B cell (primary cell): ENCODE measurements around the gene AQP4. TPM values are rescaled to one million over a fixed set of nuclear protein-coding genes. Genes with fewer than 3 reads are reported as not detected.

ENCODE experiments used
- ATAC-seq: fragments of 200-7000 bp; cut with Tn5 transposase; one replicate; pipeline ENCODE4 v1.10.0; 2021; ENCODE audit warnings: low read depth, mild to moderate bottlenecking, moderate number of reproducible peaks, moderate library complexity
- CTCF ChIA-PET: fragments of 350-600 bp; sonication (Branson Sonifier 250); formaldehyde crosslinking; loops from one replicate; lab custom pipeline; 2021; ENCODE audit warnings: antibody characterized with exemption, inconsistent platforms; lab: Charles Lee
- POLR2A ChIA-PET: fragments of 350-600 bp; sonication (Branson Sonifier 250); formaldehyde crosslinking; loops from one replicate; lab custom pipeline; 2021; ENCODE audit warnings: antibody characterized with exemption; lab: Charles Lee
- DNase-seq: peaks from one replicate; pipeline ENCODE4 v3.0.0; 2013
- H2AFZ ChIP-seq: 2 replicates; pipeline ENCODE4 v1.6.1; 2012; ENCODE audit warnings: mild to moderate bottlenecking, low read depth, low read length; ENCODE audit not compliant: insufficient read depth, poor library complexity, severe bottlenecking
- H3K27ac ChIP-seq, 2 donors: 1 replicate in 1 of 2; 2 replicates in 1 of 2; pipeline ENCODE4 v1.5.1; 2012 to 2013; ENCODE audit warnings: low read length in 2 of 2, mild to moderate bottlenecking in 2 of 2, moderate library complexity in 1 of 2
- H3K27me3 ChIP-seq, 4 experiments: fragments of 200-600 bp in 1 of 4; sonication (generic) in 1 of 4; replicated peaks in 1 of 4; 1 replicate in 2 of 4; 2 replicates in 2 of 4; pipeline versions ENCODE4 v1.6.1 to v1.7.0; 2013 to 2016; ENCODE audit warnings: low read length in 3 of 4, mild to moderate bottlenecking in 2 of 4, mixed read lengths in 1 of 4, moderate library complexity in 1 of 4; ENCODE audit not compliant: insufficient read depth in 4 of 4, control insufficient read depth in 3 of 4; ENCODE audit errors: control extremely low read depth in 1 of 4
- H3K36me3 ChIP-seq, 2 experiments: replicated peaks in 1 of 2; 1 replicate in 1 of 2; 2 replicates in 1 of 2; pipeline versions ENCODE4 v1.6.1 to v1.7.1; 2013; ENCODE audit warnings: low read length in 1 of 2; ENCODE audit not compliant: insufficient read depth in 2 of 2, control insufficient read depth in 1 of 2; ENCODE audit errors: control extremely low read depth in 1 of 2, extremely low read depth in 1 of 2
- H3K4me1 ChIP-seq, 2 donors: fragments of 200-600 bp in 1 of 2; sonication (generic) in 1 of 2; 1 replicate in 1 of 2; 2 replicates in 1 of 2; pipeline versions ENCODE4 v1.5.1 to v1.6.1; 2013 to 2017; ENCODE audit warnings: low read length in 2 of 2; ENCODE audit not compliant: control insufficient read depth in 2 of 2, insufficient read depth in 2 of 2
- H3K4me2 ChIP-seq: replicated peaks from 2 replicates; pipeline ENCODE3; 2012; ENCODE audit warnings: mild to moderate bottlenecking, low read depth, low read length; ENCODE audit not compliant: poor library complexity, severe bottlenecking
- H3K4me3 ChIP-seq, 5 experiments: fragments of 200-600 bp in 1 of 5; sonication (generic) in 1 of 5; 1 replicate in 3 of 5; 2 replicates in 2 of 5; pipeline versions ENCODE4 v1.5.1 to v1.7.0; 2011 to 2016; ENCODE audit warnings: low read length in 4 of 5, mild to moderate bottlenecking in 4 of 5, low read depth in 2 of 5, control low read depth in 1 of 5, moderate library complexity in 1 of 5; ENCODE audit not compliant: insufficient read depth in 1 of 5; ENCODE audit errors: control extremely low read depth in 1 of 5, extremely low read depth in 1 of 5
- H3K79me2 ChIP-seq: fragments of 200-600 bp; sonication (generic); one replicate; pipeline ENCODE4 v1.6.0; 2016; ENCODE audit warnings: low read length; ENCODE audit not compliant: control insufficient read depth, insufficient read depth
- H3K9ac ChIP-seq: fragments of 200-600 bp; sonication (generic); 2 replicates; pipeline ENCODE4 v1.6.1; 2017; ENCODE audit warnings: mild to moderate bottlenecking, low read length, moderate library complexity
- H3K9me3 ChIP-seq, 3 donors: one replicate each; pipeline versions ENCODE4 v1.6.1 to v1.7.1; 2013; ENCODE audit warnings: low read length in 2 of 3; ENCODE audit not compliant: control insufficient read depth in 2 of 3, insufficient read depth in 1 of 3; ENCODE audit errors: control extremely low read depth in 1 of 3
- H4K20me1 ChIP-seq: 2 replicates; pipeline ENCODE4 v1.6.0; 2012; ENCODE audit warnings: mild to moderate bottlenecking, low read length; ENCODE audit not compliant: insufficient read depth, control insufficient read depth, poor library complexity, severe bottlenecking
- H3K27ac Mint-ChIP-seq: one replicate; pipeline ENCODE4 v1.8.0; 2021; ENCODE audit warnings: mixed read lengths
- H3K27me3 Mint-ChIP-seq: one replicate; pipeline ENCODE4 v1.8.0; 2021; ENCODE audit warnings: mixed read lengths
- H3K4me1 Mint-ChIP-seq: one replicate; pipeline ENCODE4 v1.8.0; 2021; ENCODE audit warnings: mixed read lengths
- H3K4me3 Mint-ChIP-seq: one replicate; pipeline ENCODE4 v1.8.0; 2021; ENCODE audit warnings: mixed read lengths
- H3K9me3 Mint-ChIP-seq: one replicate; pipeline ENCODE4 v1.8.0; 2022; ENCODE audit warnings: mixed read lengths; ENCODE audit not compliant: insufficient read depth
- CTCF ChIP-seq: fragments of 200-600 bp; IDR thresholded peaks from one replicate; pipeline ENCODE4 v1.8.0; 2022; ENCODE audit warnings: antibody characterized with exemption, mild to moderate bottlenecking
- EZH2 ChIP-seq: IDR thresholded peaks from 2 replicates; pipeline ENCODE4 v1.6.1; 2012; ENCODE audit warnings: borderline replicate concordance, low read depth, mild to moderate bottlenecking, moderate library complexity, low read length; ENCODE audit not compliant: insufficient read depth, poor library complexity, severe bottlenecking
- WGBS: methylation state at CpG from one replicate; pipeline ENCODE4 v1.1.5; 2013; ENCODE audit warnings: missing lambda C conversion rate; ENCODE audit not compliant: insufficient coverage; 5-methylcytosine and 5-hydroxymethylcytosine counted together
- intact Hi-C: fragments of 100-400 bp; cut with micrococcal nuclease; formaldehyde crosslinking; loops from one replicate; pipeline ENCODE4 v1.10.0; 2022
- polyA plus RNA-seq: library from polyadenylated mRNA; depleted of rRNA; stranded (reverse); fragments of >200 nt; gene quantifications from 2 replicates; pipeline ENCODE4 v1.2.3, GENCODE V29; 2012
- total RNA-seq, 2 donors: library from RNA; stranded (reverse); fragments of 120-200 nt in 1 of 2; gene quantifications; 1 replicate in 1 of 2; 2 replicates in 1 of 2; pipeline versions ENCODE4 v1.2.3 to v1.2.4, GENCODE V29; 2013 to 2022

AQP4 gene
- total and polyA plus RNA-seq, 2 donors (not counting 1 experiment from before 2014, with no cell fraction given): not detected

GRCh38 chr18:26812462-26812861 lies 53.0 kb downstream of the AQP4 start:
- intact Hi-C loops: loop anchor here (2.0 kb wide), 1 partner anchor 192 kb away; no protein-coding TSS in a partner anchor
- Histone ChIP-seq H3K4me1 (no peaks in the 10 kb centered on the region), H3K79me2 (no peaks in the 10 kb centered on the region), H3K36me3 (no peaks in the 10 kb centered on the region), H2AFZ (no peak overlapping the region), H3K27me3 (no peaks in the 10 kb centered on the region), H4K20me1 (no peaks in the 10 kb centered on the region), H3K27ac (no peak overlapping the region), H3K4me2 (no peak overlapping the region), H3K4me3 (no peak overlapping the region), H3K9me3 (peaks cover 0 to 5% (median 0%) of the 10 kb centered on the region in 3 donors), H3K9ac (no peak overlapping the region)
- H3K9me3 Mint-ChIP-seq: no peaks in the 10 kb centered on the region
- no peak for ATAC-seq
- no peak for TF ChIP-seq CTCF
- no peak for TF ChIP-seq EZH2
- no peaks in the 10 kb centered on the region for H3K4me1 Mint-ChIP-seq
- WGBS: no CpG with 5 or more reads among the region's 3 CpGs
- H3K4me3 Mint-ChIP-seq: no peak overlapping the region
- ChIA-PET POLR2A (no interaction called here), CTCF (no interaction called here)
- no peaks in the 10 kb centered on the region for H3K27me3 Mint-ChIP-seq
- H3K27ac Mint-ChIP-seq: no peak overlapping the region
- no peak for DNase-seq

GRCh38 chr18:26809346-26809745 lies 56.2 kb downstream of the AQP4 start:
- H3K27ac Mint-ChIP-seq: no peak overlapping the region

More at GRCh38 chr18:26809346-26809745, 56.2 kb downstream of the AQP4 start:
- no peak for TF ChIP-seq EZH2
- no peak for TF ChIP-seq CTCF
- H3K4me1 Mint-ChIP-seq: no peaks in the 10 kb centered on the region
- no peak overlapping the region for H3K9ac ChIP-seq
- CTCF ChIA-PET: no interaction called here
- no peaks in the 10 kb centered on the region for H4K20me1 ChIP-seq
- H3K4me2 ChIP-seq: no peak overlapping the region
- no peaks in the 10 kb centered on the region for H3K36me3 ChIP-seq
- no peak overlapping the region for H3K4me3 Mint-ChIP-seq
- H3K4me1 ChIP-seq: no peaks in the 10 kb centered on the region
- POLR2A ChIA-PET: no interaction called here
- H2AFZ ChIP-seq: no peak overlapping the region
- no peak overlapping the region for H3K27ac ChIP-seq
- intact Hi-C loops: no loop called here
- peaks cover 0 to 5% (median 0%) of the 10 kb centered on the region in 3 donors for H3K9me3 ChIP-seq
- 65% methylated on average over 5 of the region's 5 CpGs for WGBS
- H3K27me3 Mint-ChIP-seq: no peaks in the 10 kb centered on the region
- H3K9me3 Mint-ChIP-seq: no peaks in the 10 kb centered on the region
- H3K4me3 ChIP-seq: no peak overlapping the region
- no peak for ATAC-seq
- no peak for DNase-seq
- H3K27me3 ChIP-seq: no peaks in the 10 kb centered on the region
- no peaks in the 10 kb centered on the region for H3K79me2 ChIP-seq
